HepG2 (cell line): ENCODE results near the gene NDUFC1. TPM values are rescaled to one million over a fixed set of nuclear protein-coding genes. Genes with fewer than 3 reads are reported as not detected.
A peak's percentile ranks its signal among the peaks of the same experiment; 100 is the strongest.

Source experiments
- ATAC-seq: fragments of 200-7000 bp; cut with Tn5 transposase; 3 replicates; pipeline ENCODE4 v1.9.1; 2020; ENCODE audit warnings: mild to moderate bottlenecking, moderate library complexity
- BruUV-seq: library from RNA; stranded (reverse); fragments of 400-500 nt; replicated peaks from 2 replicates; lab custom pipeline; 2021; lab: Mats Ljungman, UMichigan
- CTCF ChIA-PET: fragments of 300-600 bp; formaldehyde crosslinking; extraction: SDS; loops from one replicate; lab custom pipeline; 2021; ENCODE audit warnings: low total read pairs, inconsistent platforms, low intra/inter-chr PET ratio; lab: Yijun Ruan, JAX
- POLR2A ChIA-PET: fragments of 350-600 bp; sonication (Branson Sonifier 250); formaldehyde crosslinking; loops from one replicate; lab custom pipeline; 2020; ENCODE audit warnings: antibody characterized with exemption, inconsistent platforms; lab: Yijun Ruan, JAX
- DNase-seq: peaks from one replicate; pipeline ENCODE4 v3.0.0-alpha.2; 2015; ENCODE audit warnings: low spot score
- FAIRE-seq: peaks from 3 replicates; lab custom pipeline; 2011; peaks lifted over from hg19 to GRCh38; lab: Jason Lieb, UNC
- H2AFZ ChIP-seq: one replicate; pipeline ENCODE4 v1.6.1; 2011; ENCODE audit warnings: low read length, inconsistent platforms
- H3K27ac ChIP-seq: fragments of 300-600 bp; 3 replicates; pipeline ENCODE4 v1.8.0; 2011; ENCODE audit warnings: mixed run types, mild to moderate bottlenecking, mixed read lengths, low read length, inconsistent platforms; ENCODE audit not compliant: insufficient read depth; ENCODE audit errors: extremely low read length
- H3K27me3 ChIP-seq, 2 experiments: fragments of 200-600 bp in 1 of 2; 2 replicates in 1 of 2; 3 replicates in 1 of 2; pipeline versions ENCODE4 v1.6.0 to v1.8.0; 2011; ENCODE audit warnings: low read length in 2 of 2, mild to moderate bottlenecking in 2 of 2, moderate library complexity in 2 of 2, inconsistent platforms in 1 of 2; ENCODE audit not compliant: insufficient read depth in 2 of 2, control insufficient read depth in 1 of 2
- H3K36me3 ChIP-seq, 2 experiments: fragments of 200-600 bp in 1 of 2; replicated peaks in 1 of 2; 2 replicates in 1 of 2; 3 replicates in 1 of 2; pipeline versions ENCODE4 v1.5.1 to v1.8.0; 2011; ENCODE audit warnings: low read length in 2 of 2, inconsistent platforms in 1 of 2; ENCODE audit not compliant: insufficient read depth in 2 of 2, control insufficient read depth in 1 of 2
- H3K4me1 ChIP-seq: 2 replicates; pipeline ENCODE4 v1.5.1; 2012; ENCODE audit warnings: low read length, inconsistent platforms; ENCODE audit not compliant: insufficient read depth
- H3K4me2 ChIP-seq: 2 replicates; pipeline ENCODE4 v1.6.0; 2011; ENCODE audit warnings: low read depth, low read length, inconsistent platforms
- H3K4me3 ChIP-seq, 3 experiments: fragments of 200-600 bp in 1 of 3; sonication (generic), shearing (Covaris generic) in 1 of 3; replicated peaks in 1 of 3; 2 replicates each; pipeline ENCODE4 v1.5.1; 2011 to 2016; ENCODE audit warnings: low read length in 3 of 3, inconsistent platforms in 2 of 3, low read depth in 2 of 3, mild to moderate bottlenecking in 2 of 3, control low read depth in 1 of 3, mixed read lengths in 1 of 3; ENCODE audit not compliant: insufficient read depth in 1 of 3
- H3K79me2 ChIP-seq: one replicate; pipeline ENCODE4 v1.6.1; 2011; ENCODE audit warnings: low read length, inconsistent platforms; ENCODE audit not compliant: insufficient read depth
- H3K9ac ChIP-seq: 2 replicates; pipeline ENCODE4 v1.6.0; 2011; ENCODE audit warnings: mild to moderate bottlenecking, low read depth, low read length, inconsistent platforms; ENCODE audit not compliant: insufficient read depth
- H3K9me3 ChIP-seq: 2 replicates; pipeline ENCODE4 v1.5.1; 2012; ENCODE audit warnings: mild to moderate bottlenecking, low read length
- H4K20me1 ChIP-seq: 2 replicates; pipeline ENCODE4 v1.6.0; 2011; ENCODE audit warnings: inconsistent platforms, mild to moderate bottlenecking, low read length, moderate library complexity; ENCODE audit not compliant: insufficient read depth
- FOXC1 ChIP-seq: sonication (generic); formaldehyde crosslinking; IDR thresholded peaks from 2 replicates; pipeline ENCODE4 v1.8.0; 2022; ENCODE audit warnings: mild to moderate bottlenecking, missing genetic modification reagents, borderline replicate concordance
- HNRNPH1 ChIP-seq: fragments of 200-400 bp; formaldehyde crosslinking; optimal IDR thresholded peaks from 2 replicates; pipeline ENCODE3; 2017; ENCODE audit warnings: mild to moderate bottlenecking, low read depth, low read length
- HNRNPUL1 ChIP-seq: fragments of 200-400 bp; formaldehyde crosslinking; IDR thresholded peaks from 2 replicates; pipeline ENCODE4 v1.6.1; 2017; ENCODE audit warnings: low read depth, mild to moderate bottlenecking, low read length, moderate library complexity
- KLF16 ChIP-seq, 2 experiments: sonication (generic) in 1 of 2; formaldehyde crosslinking in 1 of 2; IDR thresholded peaks; 2 replicates each; pipeline versions ENCODE4 v1.6.1 to v1.8.0; 2016 to 2023; ENCODE audit warnings: missing genetic modification reagents in 2 of 2, missing compliant biosample characterization in 1 of 2
- MAFF ChIP-seq: IDR thresholded peaks from 2 replicates; pipeline ENCODE4 v1.6.1; 2011; ENCODE audit warnings: low read depth, low read length, improper control_type of control experiment
- MAFK ChIP-seq, 2 experiments: IDR thresholded peaks in 1 of 2; conservative IDR thresholded peaks in 1 of 2; 2 replicates each; pipeline ENCODE4 v1.6.1; 2011; ENCODE audit warnings: improper control_type of control experiment in 2 of 2, low read length in 2 of 2
- RBAK ChIP-seq: sonication (generic); formaldehyde crosslinking; IDR thresholded peaks from 2 replicates; pipeline ENCODE4 v1.5.1; 2020; ENCODE audit warnings: mild to moderate bottlenecking, missing genetic modification reagents
- ZBTB1 ChIP-seq: sonication (generic); formaldehyde crosslinking; IDR thresholded peaks from 2 replicates; pipeline ENCODE4 v1.4.0; 2020; ENCODE audit warnings: missing genetic modification reagents, borderline replicate concordance
- ZFP90 ChIP-seq: sonication (generic); formaldehyde crosslinking; IDR thresholded peaks from 2 replicates; pipeline ENCODE4 v1.8.0; 2022; ENCODE audit warnings: missing genetic modification reagents, mild to moderate bottlenecking, inconsistent platforms, borderline replicate concordance
- ZNF557 ChIP-seq: sonication (generic); formaldehyde crosslinking; IDR thresholded peaks from 2 replicates; pipeline ENCODE4 v1.4.0; 2020; ENCODE audit warnings: missing genetic modification reagents
- ZNF766 ChIP-seq: sonication (generic); formaldehyde crosslinking; IDR thresholded peaks from 2 replicates; pipeline ENCODE4 v1.5.0; 2020; ENCODE audit warnings: missing genetic modification reagents, borderline replicate concordance
- ZNF816 ChIP-seq: sonication (generic); formaldehyde crosslinking; IDR thresholded peaks from 2 replicates; pipeline ENCODE4 v1.8.0; 2022; ENCODE audit warnings: missing genetic modification reagents, mild to moderate bottlenecking, borderline replicate concordance
- ZSCAN12 ChIP-seq: sonication (generic); formaldehyde crosslinking; IDR thresholded peaks from 2 replicates; pipeline ENCODE4 v1.9.0; 2021; ENCODE audit warnings: mild to moderate bottlenecking, missing genetic modification reagents
- WGBS: methylation state at CpG from one replicate; pipeline ENCODE4 v1.1.6; 2017; ENCODE audit warnings: low lambda C conversion rate; 5-methylcytosine and 5-hydroxymethylcytosine counted together
- in situ Hi-C: cut with HindIII; loops from 2 replicates; pipeline ENCODE4 v1.10.0; 2017; ENCODE audit warnings: low pct_unique_long_range_greater_than_20kb; ENCODE audit not compliant: extremely low pct_ligation_motif_present
- intact Hi-C: fragments of 100-400 bp; cut with micrococcal nuclease; formaldehyde crosslinking; loops from one replicate; pipeline ENCODE4 v1.10.0; 2022; ENCODE audit not compliant: unreplicated experiment
- polyA plus RNA-seq, 8 experiments: library from polyadenylated mRNA; depleted of rRNA in 3 of 8; stranded (reverse) in 7 of 8; unstranded in 1 of 8; fragments of >200 nt; fragmentation: Illumina TruSeq in 4 of 8; extraction: Trizol in 4 of 8; gene quantifications; 2 replicates each; pipeline versions ENCODE4 v1.2.1 to v1.2.3, GENCODE V29; 2011 to 2016; ENCODE audit warnings: low read depth in 4 of 8, missing spikeins in 1 of 8, mixed read lengths in 1 of 8; ENCODE audit not compliant: insufficient read depth in 1 of 8
- total RNA-seq, 5 experiments: library from RNA; depleted of rRNA; stranded (reverse); fragments of >200 nt; fragmentation: Illumina TruSeq; extraction: Trizol; gene quantifications; 2 replicates each; pipeline ENCODE4 v1.2.3, GENCODE V29; 2016; ENCODE audit warnings: low read depth in 1 of 5
- TF ChIP-seq, protein P1 (sequence below): sonication (generic); formaldehyde crosslinking; IDR thresholded peaks from 2 replicates; pipeline ENCODE4 v1.8.0; 2023; ENCODE audit warnings: mild to moderate bottlenecking, missing genetic modification reagents
- TF ChIP-seq, protein P2 (sequence below): sonication (generic); formaldehyde crosslinking; IDR thresholded peaks from 2 replicates; pipeline ENCODE4 v1.4.0; 2020; ENCODE audit warnings: mild to moderate bottlenecking, missing genetic modification reagents

The NDUFC1 gene
- total and polyA plus RNA-seq, 2 of the 13 experiments (the other 11 are each of a cell fraction or from before 2014, with no cell fraction given), result 43.4 to 96.4 TPM

DNA sequence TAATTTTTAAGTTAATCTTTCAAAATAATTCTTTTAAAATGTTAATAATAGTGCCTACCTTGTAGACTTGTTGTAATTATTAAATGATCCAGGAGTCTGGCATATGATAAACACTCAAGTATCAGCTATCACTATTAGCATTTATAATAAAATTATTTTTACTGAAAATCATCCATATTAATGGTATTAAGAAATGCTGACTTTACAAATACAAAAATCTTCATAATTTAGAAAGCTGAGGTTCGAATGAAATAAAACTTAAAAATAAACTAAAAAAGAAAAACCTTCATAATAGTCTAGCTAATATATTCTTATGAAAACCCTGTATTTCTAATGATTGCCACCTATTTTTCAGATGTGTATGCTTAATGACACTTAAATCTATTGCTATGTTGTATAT is 27.5 kb downstream of the NDUFC1 start:
- Histone ChIP-seq H3K9ac (no peak overlapping the region), H3K27me3 (no peaks in the 10 kb centered on the region), H3K27ac (no peak overlapping the region), H2AFZ (no peak overlapping the region)
- POLR2A ChIA-PET, result interaction anchor here (1.1 kb wide), 1 partner anchor 21 kb away, joined by 3 read pairs; no protein-coding TSS in a partner anchor
- TF ChIP-seq MAFF (peak; percentile 63; the same call in 1 of the 2 replicates), HNRNPH1 (no peak), MAFK (conservative IDR thresholded peaks at IDR 0.05 in 1 of 2, IDR thresholded peaks at IDR 0.05 in 1 of 2; ENCODE audit: low read length in 2 of 2) (peak in 1 of 2 experiments; percentile 87; a peak in 3 of 4 replicates), RBAK (CRISPR knock-in tag) (no peak)
- TF ChIP-seq, protein P1, sequence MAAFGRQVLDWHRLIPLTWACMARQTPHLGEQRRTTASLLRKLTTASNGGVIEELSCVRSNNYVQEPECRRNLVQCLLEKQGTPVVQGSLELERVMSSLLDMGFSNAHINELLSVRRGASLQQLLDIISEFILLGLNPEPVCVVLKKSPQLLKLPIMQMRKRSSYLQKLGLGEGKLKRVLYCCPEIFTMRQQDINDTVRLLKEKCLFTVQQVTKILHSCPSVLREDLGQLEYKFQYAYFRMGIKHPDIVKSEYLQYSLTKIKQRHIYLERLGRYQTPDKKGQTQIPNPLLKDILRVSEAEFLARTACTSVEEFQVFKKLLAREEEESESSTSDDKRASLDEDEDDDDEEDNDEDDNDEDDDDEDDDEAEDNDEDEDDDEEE (CRISPR knock-in tag), result no peak
- TF ChIP-seq, all 625 proteins: peak for 2
- no peaks in the 10 kb centered on the region for H3K79me2 ChIP-seq
- H3K4me2 ChIP-seq, result no peak overlapping the region
- 43% methylated on average over 1 of the region's 1 CpG for WGBS
- no peaks in the 10 kb centered on the region for H4K20me1 ChIP-seq
- BruUV-seq, result no TSS peak
- CTCF ChIA-PET, result no interaction called here
- intact Hi-C loops, result no loop called here
- H3K4me1 ChIP-seq, result no peaks in the 10 kb centered on the region
- DNase-seq (no peak), ATAC-seq (no peak), FAIRE-seq (no peak)
- H3K36me3 ChIP-seq, result no peaks in the 10 kb centered on the region
- in situ Hi-C loops, result no loop called here
- no peaks in the 10 kb centered on the region for H3K9me3 ChIP-seq
- H3K4me3 ChIP-seq, result no peak overlapping the region

DNA sequence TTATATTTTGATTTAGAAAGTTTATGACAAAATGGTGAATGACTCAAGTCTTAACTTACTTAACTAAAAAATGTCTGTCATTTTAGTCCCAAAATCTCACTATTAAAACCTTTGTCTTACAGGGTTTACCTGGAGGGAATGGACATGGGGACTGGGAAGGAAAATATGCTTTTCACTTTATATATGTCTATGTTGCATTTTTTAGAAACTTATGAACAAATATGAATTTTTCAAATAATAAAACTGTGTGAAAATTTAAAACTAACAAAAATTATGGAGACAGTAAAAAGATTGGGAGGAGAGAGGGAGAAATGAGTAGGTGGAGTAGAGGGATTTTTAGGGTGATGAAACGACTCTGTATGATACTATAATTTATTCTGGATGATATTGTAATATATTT is 28.4 kb downstream of the NDUFC1 start:
- WGBS, result 20% methylated on average over 1 of the region's 1 CpG
- intact Hi-C loops, result no loop called here
- no peak for TF ChIP-seq HNRNPUL1
- no peak for TF ChIP-seq ZNF557 (CRISPR knock-in tag)
- TF ChIP-seq ZBTB1, result no peak
- TF ChIP-seq FOXC1 (CRISPR knock-in tag), result no peak
- TF ChIP-seq ZNF766, result no peak
- TF ChIP-seq, protein P2, sequence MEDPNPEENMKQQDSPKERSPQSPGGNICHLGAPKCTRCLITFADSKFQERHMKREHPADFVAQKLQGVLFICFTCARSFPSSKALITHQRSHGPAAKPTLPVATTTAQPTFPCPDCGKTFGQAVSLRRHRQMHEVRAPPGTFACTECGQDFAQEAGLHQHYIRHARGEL, result no peak
- no peak for TF ChIP-seq KLF16 (CRISPR knock-in tag; IDR thresholded peaks at IDR 0.05)
- peak; percentile 7 to 53; a peak in 2 of 4 replicates for TF ChIP-seq MAFK (conservative IDR thresholded peaks at IDR 0.05 in 1 of 2, IDR thresholded peaks at IDR 0.05 in 1 of 2; ENCODE audit: low read length in 2 of 2)
- TF ChIP-seq ZFP90 (CRISPR knock-in tag), result no peak
- TF ChIP-seq ZSCAN12 (CRISPR knock-in tag), result no peak
- TF ChIP-seq ZNF816 (CRISPR knock-in tag), result no peak
- peak; percentile 21; the same call in 1 of the 2 replicates for TF ChIP-seq MAFF

More for the DNA sequence above, 28.4 kb downstream of the NDUFC1 start:
- Histone ChIP-seq H3K27ac (no peak overlapping the region), H3K4me1 (no peaks in the 10 kb centered on the region), H3K9me3 (no peaks in the 10 kb centered on the region), H3K9ac (no peak overlapping the region), H3K4me2 (no peak overlapping the region), H3K27me3 (no peaks in the 10 kb centered on the region), H3K36me3 (no peaks in the 10 kb centered on the region), H3K79me2 (no peaks in the 10 kb centered on the region), H2AFZ (no peak overlapping the region), H4K20me1 (no peaks in the 10 kb centered on the region), H3K4me3 (no peak overlapping the region)
- no TSS peak for BruUV-seq
- ATAC-seq, result no peak
- DNase-seq, result no peak
- FAIRE-seq, result no peak
- POLR2A ChIA-PET, result no interaction called here
- CTCF ChIA-PET, result no interaction called here
- in situ Hi-C loops, result no loop called here
